AG10803 (cell line): ENCODE results near the gene TMEM38A.

Source experiments
- DNase-seq: peaks from one replicate; pipeline ENCODE4 v3.0.0; 2010; ENCODE audit warnings: low read depth
- H3K4me3 ChIP-seq: 2 replicates; pipeline ENCODE4 v1.5.1; 2011; ENCODE audit warnings: mild to moderate bottlenecking, low read length, control low read depth
- TF ChIP-seq, protein P1 (sequence below): conservative IDR thresholded peaks from 2 replicates; pipeline ENCODE4 v1.5.1; 2011; ENCODE audit warnings: mild to moderate bottlenecking, low read length, control low read depth, inconsistent platforms

TMEM38A gene

DNA sequence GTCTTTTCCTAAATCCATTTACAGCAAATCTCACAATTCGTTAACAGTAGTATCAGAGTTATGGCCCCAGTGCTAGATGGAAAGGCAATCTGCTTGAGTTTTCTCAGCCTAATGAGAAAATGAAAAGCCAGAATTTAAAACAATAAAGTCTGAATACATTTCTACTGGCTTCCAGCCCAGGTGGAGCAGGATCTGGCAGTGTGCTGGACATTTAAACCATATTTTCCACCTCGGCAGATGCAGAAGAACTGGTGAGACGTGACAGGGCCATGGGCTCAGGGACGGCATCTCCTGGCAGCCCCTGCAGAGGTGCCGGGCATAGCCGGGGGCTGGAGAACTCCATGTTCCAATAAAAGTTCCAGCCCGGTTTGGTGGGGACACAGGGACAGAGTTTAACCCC, 8.1 kb upstream of the TMEM38A start:
- no peak for DNase-seq
- TF ChIP-seq, protein P1, sequence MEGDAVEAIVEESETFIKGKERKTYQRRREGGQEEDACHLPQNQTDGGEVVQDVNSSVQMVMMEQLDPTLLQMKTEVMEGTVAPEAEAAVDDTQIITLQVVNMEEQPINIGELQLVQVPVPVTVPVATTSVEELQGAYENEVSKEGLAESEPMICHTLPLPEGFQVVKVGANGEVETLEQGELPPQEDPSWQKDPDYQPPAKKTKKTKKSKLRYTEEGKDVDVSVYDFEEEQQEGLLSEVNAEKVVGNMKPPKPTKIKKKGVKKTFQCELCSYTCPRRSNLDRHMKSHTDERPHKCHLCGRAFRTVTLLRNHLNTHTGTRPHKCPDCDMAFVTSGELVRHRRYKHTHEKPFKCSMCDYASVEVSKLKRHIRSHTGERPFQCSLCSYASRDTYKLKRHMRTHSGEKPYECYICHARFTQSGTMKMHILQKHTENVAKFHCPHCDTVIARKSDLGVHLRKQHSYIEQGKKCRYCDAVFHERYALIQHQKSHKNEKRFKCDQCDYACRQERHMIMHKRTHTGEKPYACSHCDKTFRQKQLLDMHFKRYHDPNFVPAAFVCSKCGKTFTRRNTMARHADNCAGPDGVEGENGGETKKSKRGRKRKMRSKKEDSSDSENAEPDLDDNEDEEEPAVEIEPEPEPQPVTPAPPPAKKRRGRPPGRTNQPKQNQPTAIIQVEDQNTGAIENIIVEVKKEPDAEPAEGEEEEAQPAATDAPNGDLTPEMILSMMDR: no peak
- H3K4me3 ChIP-seq: no peak overlapping the region

DNA sequence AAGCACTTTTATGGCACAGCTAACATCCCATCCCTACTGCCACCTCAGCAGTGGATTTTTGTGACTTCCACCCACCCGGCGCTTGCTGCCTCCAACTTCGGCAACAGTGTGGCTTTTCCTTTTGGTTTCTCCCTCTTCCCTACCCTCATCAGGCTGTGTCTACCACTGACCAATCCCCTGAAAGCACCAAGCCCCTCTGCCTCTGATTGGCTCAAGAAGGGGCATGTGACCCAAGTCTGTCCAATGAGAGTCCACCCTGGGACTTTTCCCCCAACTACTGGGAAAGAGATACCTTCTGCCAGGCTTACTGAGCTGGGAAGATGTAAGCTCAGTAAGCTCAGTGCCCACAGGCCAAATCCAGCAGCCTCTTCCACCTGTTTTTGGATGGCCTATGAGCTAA, 6.8 kb upstream of the TMEM38A start:
- TF ChIP-seq, protein P1: no peak
- H3K4me3 ChIP-seq: no peak overlapping the region
- DNase-seq: no peak

DNA sequence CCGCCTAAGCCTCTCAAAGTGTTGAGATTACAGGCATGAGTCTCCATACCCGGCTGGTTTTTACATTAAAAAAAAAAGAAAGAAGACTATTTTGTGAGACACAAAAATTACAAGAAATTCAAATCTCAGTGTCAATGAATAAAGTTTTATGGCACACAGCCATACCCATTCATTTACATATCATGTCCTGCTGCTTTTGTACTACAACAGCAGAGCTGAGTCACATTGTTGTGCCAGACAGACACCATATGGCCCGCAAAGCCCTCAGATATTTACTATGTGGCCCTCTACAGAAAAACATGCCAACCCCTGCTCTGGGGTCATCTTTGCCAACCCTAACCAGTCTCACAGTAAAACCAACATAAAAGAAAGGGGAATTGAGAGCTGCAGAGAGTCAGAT, 6.3 kb upstream of the TMEM38A start:
- TF ChIP-seq, protein P1: no peak
- no peak for DNase-seq
- H3K4me3 ChIP-seq: no peak overlapping the region

DNA sequence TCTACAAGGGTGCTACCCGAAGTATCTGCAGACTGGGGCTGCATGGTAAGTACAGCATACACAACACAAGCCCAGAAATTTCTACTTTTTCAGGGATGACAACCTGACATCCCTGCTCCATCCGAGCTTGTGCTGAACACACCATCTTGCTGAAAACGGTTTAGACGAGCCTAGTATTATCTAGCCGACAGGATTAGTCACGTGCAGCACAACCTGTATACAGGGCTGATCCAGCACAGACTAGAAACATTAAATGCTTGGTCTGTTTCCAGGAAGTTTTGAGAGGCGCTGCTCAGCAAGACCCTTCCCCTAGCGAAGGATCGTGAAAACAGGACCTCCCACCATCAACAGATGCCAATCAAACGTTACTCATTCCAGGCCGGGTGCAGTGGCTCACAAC, 5.2 kb upstream of the TMEM38A start:
- no peak for DNase-seq
- TF ChIP-seq, protein P1: no peak

DNA sequence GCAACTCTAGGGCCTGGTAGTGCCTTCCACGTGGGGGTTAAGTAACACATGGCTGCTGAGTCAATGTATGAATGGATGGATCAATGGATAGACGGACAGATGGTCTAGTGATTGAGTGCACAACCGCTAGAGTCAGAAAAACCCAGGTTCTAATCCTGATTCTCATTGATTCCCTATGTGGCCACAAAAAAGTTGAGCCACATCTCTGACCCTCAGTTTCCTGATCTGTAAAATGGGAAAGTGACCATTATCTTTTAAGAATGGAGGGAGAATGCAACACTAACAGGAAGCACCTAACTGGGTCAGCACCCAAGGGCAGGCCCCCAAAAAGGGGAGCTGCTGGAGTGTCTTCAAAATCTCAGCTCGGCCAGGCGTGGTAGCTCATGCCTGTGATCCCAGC, 3.6 kb upstream of the TMEM38A start:
- no peak overlapping the region for H3K4me3 ChIP-seq
- TF ChIP-seq, protein P1: no peak
- DNase-seq: no peak

More for the DNA sequence above, 5.2 kb upstream of the TMEM38A start:
- no peak overlapping the region for H3K4me3 ChIP-seq

DNA sequence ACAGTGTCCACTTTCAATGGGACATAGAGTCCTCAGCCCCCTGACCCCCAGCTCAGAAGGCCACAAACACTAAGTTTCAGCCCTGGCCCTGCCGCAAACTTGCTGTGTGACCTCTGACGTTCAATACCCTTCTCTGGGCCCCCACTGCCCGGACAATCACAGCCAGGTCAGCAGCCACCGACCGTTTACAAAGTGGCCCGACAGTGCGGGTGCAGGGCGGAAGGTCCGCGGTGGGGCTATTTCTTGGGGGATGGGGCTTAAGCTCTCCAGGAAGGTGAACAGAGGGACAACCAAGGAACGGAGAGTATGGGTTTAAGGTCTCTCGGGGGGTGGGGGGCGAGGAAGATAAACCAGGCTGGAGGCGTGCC, 1.5 kb upstream of the TMEM38A start:
- DNase-seq: no peak
- TF ChIP-seq, protein P1: no peak
- peak overlapping the region; percentile 93 for H3K4me3 ChIP-seq

DNA sequence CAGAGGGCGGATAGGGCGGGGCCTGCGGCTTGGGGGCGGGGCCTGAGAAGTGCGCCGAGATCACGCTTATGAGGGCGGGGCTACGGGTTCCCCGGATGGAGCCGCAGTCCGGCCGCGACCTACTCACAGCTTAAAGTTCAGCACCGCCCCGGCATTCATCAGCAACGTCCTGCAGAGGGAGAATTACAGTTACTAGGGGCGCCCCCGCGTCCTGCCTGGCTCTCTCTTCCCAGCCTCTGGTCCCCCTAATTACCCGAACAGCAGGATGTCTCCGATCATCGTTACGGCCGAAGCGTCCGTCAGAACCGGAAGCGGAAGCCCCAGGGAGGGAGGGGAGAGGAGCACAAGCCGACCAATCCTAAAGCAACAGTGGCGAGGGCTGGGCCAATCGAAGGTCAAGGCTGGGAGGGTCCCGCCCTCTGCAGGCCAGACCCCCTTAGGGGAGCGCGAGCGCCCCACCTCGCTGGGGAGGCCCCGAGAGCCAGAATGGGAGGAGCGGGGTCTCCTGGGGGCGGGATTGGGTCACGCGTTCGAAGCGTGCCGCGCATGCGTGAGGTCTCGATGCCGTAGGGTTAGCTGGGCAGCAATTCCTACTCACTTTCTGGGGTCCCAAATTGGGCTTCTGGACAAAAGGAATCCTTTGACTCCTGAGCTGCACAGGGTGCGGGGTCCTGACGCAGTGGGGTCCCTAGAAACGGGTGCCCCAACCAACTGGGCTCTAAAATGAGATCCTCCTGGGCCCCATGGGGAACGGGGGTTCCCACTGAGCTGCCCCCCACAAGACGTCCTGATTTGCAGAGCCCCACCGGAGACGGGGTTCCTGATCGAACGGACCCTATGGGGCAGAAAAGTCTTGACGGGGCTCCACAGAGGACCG, 869 bp upstream of the TMEM38A start, which contains the start of gene SMIM7:
SMIM7 (minus strand) TSS at position 313 of the 877 bp plus-strand sequence; CDS start at position 279, 34 bp downstream.
- DNase-seq: peak; percentile 98
- TF ChIP-seq, protein P1: no peak
- H3K4me3 ChIP-seq: peak within 1 kb of the TSS; percentile 93
